Type B pancreatic cell (in vitro differentiated cells): ENCODE results near the gene IRF7. TPM values are rescaled to one million over a fixed set of nuclear protein-coding genes. Genes with fewer than 3 reads are reported as not detected.
A peak's percentile ranks its signal among the peaks of the same experiment; 100 is the strongest.

Experiments
- DNase-seq: peaks from one replicate; pipeline ENCODE4 v3.0.0; 2021; ENCODE audit warnings: mixed read lengths; ENCODE audit not compliant: unreplicated experiment; ENCODE audit errors: extremely low spot score
- H3K27ac Mint-ChIP-seq: 2 replicates; pipeline ENCODE4 v1.8.0; 2021; ENCODE audit warnings: mild to moderate bottlenecking, mixed read lengths
- H3K27me3 Mint-ChIP-seq: 2 replicates; pipeline ENCODE4 v1.8.0; 2021; ENCODE audit warnings: mixed read lengths
- H3K36me3 Mint-ChIP-seq: 2 replicates; pipeline ENCODE4 v1.8.0; 2021; ENCODE audit warnings: mixed read lengths
- H3K4me1 Mint-ChIP-seq: one replicate; pipeline ENCODE4 v1.8.0; 2021; ENCODE audit warnings: mixed read lengths; ENCODE audit not compliant: unreplicated experiment
- H3K4me3 Mint-ChIP-seq: 2 replicates; pipeline ENCODE4 v1.8.0; 2021; ENCODE audit warnings: mild to moderate bottlenecking, mixed read lengths
- H3K9me3 Mint-ChIP-seq: 2 replicates; pipeline ENCODE4 v1.8.0; 2021; ENCODE audit warnings: mixed read lengths
- CTCF ChIP-seq: fragments of 200-600 bp; sonication (generic); conservative IDR thresholded peaks from 2 replicates; pipeline ENCODE4 v1.5.0; 2021; ENCODE audit warnings: antibody characterized with exemption, mild to moderate bottlenecking
- total RNA-seq: library from RNA; stranded (reverse); gene quantifications from 2 replicates; pipeline ENCODE4 v1.2.1, GENCODE V29; 2021; ENCODE audit warnings: low replicate concordance

IRF7 gene
- total RNA-seq, 1 donor from 2014 or later: 16.4 TPM

- peaks cover 3% of the 10 kb centered on the region for H3K36me3 Mint-ChIP-seq
- no peaks in the 10 kb centered on the region for H3K9me3 Mint-ChIP-seq
- no peak for DNase-seq
- peaks cover 13% of the 10 kb centered on the region for H3K27me3 Mint-ChIP-seq
- H3K4me1 Mint-ChIP-seq: peaks cover 23% of the 10 kb centered on the region
- H3K4me3 Mint-ChIP-seq: peak overlapping the region; percentile 92
- TF ChIP-seq CTCF: no peak
- peak overlapping the region; percentile 29 for H3K27ac Mint-ChIP-seq
These were observed 37.3 kb downstream of the IRF7 start for GRCh38 chr11:578276-579035.

- H3K4me3 Mint-ChIP-seq: peak overlapping the region; percentile 92
- H3K4me1 Mint-ChIP-seq: peaks cover 23% of the 10 kb centered on the region
- peaks cover 13% of the 10 kb centered on the region for H3K27me3 Mint-ChIP-seq
- no peak for DNase-seq
- H3K27ac Mint-ChIP-seq: peak overlapping the region; percentile 88
- H3K36me3 Mint-ChIP-seq: peaks cover 3% of the 10 kb centered on the region
- H3K9me3 Mint-ChIP-seq: no peaks in the 10 kb centered on the region
- no peak for TF ChIP-seq CTCF
These were observed 38.2 kb downstream of the IRF7 start for GRCh38 chr11:577611-577894.

- TF ChIP-seq CTCF: no peak
- peaks cover 3% of the 10 kb centered on the region for H3K36me3 Mint-ChIP-seq
- no peak for DNase-seq
- peak overlapping the region; percentile 88 for H3K27ac Mint-ChIP-seq
- peaks cover 23% of the 10 kb centered on the region for H3K4me1 Mint-ChIP-seq
- no peaks in the 10 kb centered on the region for H3K9me3 Mint-ChIP-seq
- H3K4me3 Mint-ChIP-seq: peak overlapping the region; percentile 92
- H3K27me3 Mint-ChIP-seq: peaks cover 13% of the 10 kb centered on the region
These were observed 38.7 kb downstream of the IRF7 start for GRCh38 chr11:576811-577610.

- TF ChIP-seq CTCF: no peak
- Mint-ChIP-seq H3K27me3 (peaks cover 13% of the 10 kb centered on the region), H3K36me3 (peaks cover 2% of the 10 kb centered on the region), H3K9me3 (no peaks in the 10 kb centered on the region), H3K4me3 (peak within 1 kb of the TSS; percentile 98), H3K4me1 (peaks cover 22% of the 10 kb centered on the region), H3K27ac (peak within 1 kb of the TSS; percentile 98)
- DNase-seq: peak; percentile 96
These were observed 39.6 kb downstream of the IRF7 start, which contains the start of gene PHRF1 for GRCh38 chr11:575996-576768. PHRF1 (plus strand) TSS chr11:576470; CDS start chr11:581513, 5,043 bp downstream.

GRCh38 chr11:575313-575995 is 40.3 kb downstream of the IRF7 start:
- no peaks in the 10 kb centered on the region for H3K36me3 Mint-ChIP-seq
- TF ChIP-seq CTCF: no peak
- H3K4me3 Mint-ChIP-seq: peak overlapping the region; percentile 94
- peak overlapping the region; percentile 96 for H3K27ac Mint-ChIP-seq
- no peaks in the 10 kb centered on the region for H3K9me3 Mint-ChIP-seq
- H3K27me3 Mint-ChIP-seq: peaks cover 13% of the 10 kb centered on the region
- peak; percentile 85 for DNase-seq
- H3K4me1 Mint-ChIP-seq: peaks cover 20% of the 10 kb centered on the region
